Fibroblast of skin of abdomen (primary cell): Measurements from ENCODE around the gene NBL1. TPM values are rescaled to one million over a fixed set of nuclear protein-coding genes. Genes with fewer than 3 reads are reported as not detected.

ENCODE experiments used
- DNase-seq: peaks from one replicate; pipeline ENCODE4 v3.0.0-alpha.2; 2013
- polyA plus RNA-seq, 2 experiments: library from polyadenylated mRNA; unstranded; fragments of 120-200 nt; gene quantifications; one replicate each; pipeline ENCODE4 v1.2.1, GENCODE V29; 2013; ENCODE audit not compliant: insufficient read length in 2 of 2

The NBL1 gene
- 48.1 TPM for polyA plus RNA-seq (2013, experiment 1 of 2; ENCODE audit: insufficient read length)
- polyA plus RNA-seq (2013, experiment 2 of 2; ENCODE audit: insufficient read length) = 47.5 TPM

GRCh38 chr1:19643602-19644394 lies at the start of gene NBL1:
NBL1 (plus strand) TSS chr1:19644311; CDS start chr1:19655031, 10,720 bp downstream.
- DNase-seq = peak; percentile 66

GRCh38 chr1:19596065-19596713 lies 47.9 kb upstream of the NBL1 start:
- DNase-seq = no peak

- peak; percentile 97 for DNase-seq
Measured at GRCh38 chr1:19596714-19597495, 47.2 kb upstream of the NBL1 start.

GRCh38 chr1:19597496-19598309 lies 46.4 kb upstream of the NBL1 start:
- peak; percentile 25 for DNase-seq

GRCh38 chr1:19599810-19600209 lies 44.3 kb upstream of the NBL1 start:
- no peak for DNase-seq

- no peak for DNase-seq
Measured at GRCh38 chr1:19602486-19602885, 41.6 kb upstream of the NBL1 start.

- DNase-seq = no peak
Measured at GRCh38 chr1:19605967-19606366, 38.1 kb upstream of the NBL1 start.

- DNase-seq = no peak
Measured at GRCh38 chr1:19606817-19607642, 37.1 kb upstream of the NBL1 start.

GRCh38 chr1:19608232-19608631 lies 35.9 kb upstream of the NBL1 start:
- no peak for DNase-seq

GRCh38 chr1:19610282-19610981 lies 33.7 kb upstream of the NBL1 start:
- peak; percentile 29 for DNase-seq

- DNase-seq = no peak
Measured at GRCh38 chr1:19612530-19612929, 31.6 kb upstream of the NBL1 start.

GRCh38 chr1:19613171-19613703 lies 30.9 kb upstream of the NBL1 start:
- no peak for DNase-seq

GRCh38 chr1:19615438-19615837 lies 28.7 kb upstream of the NBL1 start:
- DNase-seq = no peak

GRCh38 chr1:19616489-19616888 lies 27.6 kb upstream of the NBL1 start:
- DNase-seq = peak; percentile 79

GRCh38 chr1:19617376-19617775 lies 26.7 kb upstream of the NBL1 start:
- peak; percentile 69 for DNase-seq

- DNase-seq = no peak
Measured at GRCh38 chr1:19618428-19618827, 25.7 kb upstream of the NBL1 start.

GRCh38 chr1:19619697-19620384 lies 24.3 kb upstream of the NBL1 start:
- DNase-seq = no peak

- peak; percentile 45 for DNase-seq
Measured at GRCh38 chr1:19620786-19621185, 23.3 kb upstream of the NBL1 start.

- no peak for DNase-seq
Measured at GRCh38 chr1:19621274-19621950, 22.7 kb upstream of the NBL1 start.
